Mononuclear cell (primary cell): ENCODE data around the gene AGO4. TPM values are rescaled to one million over a fixed set of nuclear protein-coding genes. Genes with fewer than 3 reads are reported as not detected.
A peak's percentile ranks its signal among the peaks of the same experiment; 100 is the strongest.
"Not testable (repeated sequence)": the region's sequence is repeated elsewhere in the genome, so short reads cannot be mapped to it uniquely, and the experiment has no call there.

Source experiments
- H3K27me3 ChIP-seq: 2 replicates; pipeline ENCODE4 v1.6.0; 2011; ENCODE audit warnings: low read length, control low read depth; ENCODE audit not compliant: insufficient read depth
- H3K4me1 ChIP-seq: 2 replicates; pipeline ENCODE4 v1.5.1; 2011; ENCODE audit warnings: mild to moderate bottlenecking, low read length, control low read depth; ENCODE audit not compliant: insufficient read depth
- H3K4me3 ChIP-seq: 2 replicates; pipeline ENCODE4 v1.5.1; 2011; ENCODE audit warnings: mild to moderate bottlenecking, low read length, moderate library complexity
- H3K9me3 ChIP-seq: 2 replicates; pipeline ENCODE4 v1.5.1; 2011; ENCODE audit warnings: low read depth, mild to moderate bottlenecking, control low read depth, low read length
- total RNA-seq: library from RNA; depleted of rRNA; stranded (reverse); fragments of >200 nt; gene quantifications from one replicate; pipeline ENCODE4 v1.2.3, GENCODE V29; 2012

Gene AGO4
- total RNA-seq, 1 donor: 22.2 TPM

DNA sequence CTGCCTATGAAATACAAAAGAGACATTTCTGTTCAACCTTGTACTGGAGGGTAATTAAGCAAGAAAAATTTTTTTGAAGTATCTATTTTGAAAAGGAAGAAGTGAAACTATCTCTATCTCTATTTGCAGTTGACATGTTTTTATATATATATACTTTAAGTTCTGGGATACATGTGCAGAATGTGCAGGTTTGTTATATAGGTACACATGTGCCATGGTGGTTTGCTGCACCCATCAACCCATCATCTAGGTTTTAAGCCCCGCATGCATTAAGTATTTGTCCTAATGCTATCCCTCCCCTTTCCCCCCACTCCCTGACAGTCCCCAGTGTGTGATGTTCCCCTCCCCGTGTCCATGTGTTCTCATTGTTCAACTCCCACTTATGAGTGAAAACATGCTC is 9.8 kb upstream of the AGO4 start:
- not testable (repeated sequence) for H3K9me3 ChIP-seq, H3K27me3 ChIP-seq, H3K4me3 ChIP-seq
- peaks cover 57% of the 10 kb centered on the region for H3K4me1 ChIP-seq

GRCh38 chr1:35800167-35800887 is 7.5 kb upstream of the AGO4 start:
- not testable (repeated sequence) for H3K4me3 ChIP-seq, H3K27me3 ChIP-seq, H3K9me3 ChIP-seq
- peaks cover 80% of the 10 kb centered on the region for H3K4me1 ChIP-seq

- Histone ChIP-seq H3K4me1 (peaks cover 76% of the 10 kb centered on the region), H3K27me3 (no peaks in the 10 kb centered on the region), H3K9me3 (no peaks in the 10 kb centered on the region), H3K4me3 (peak overlapping the region; percentile 84)
These were observed 766 bp downstream of the AGO4 start for GRCh38 chr1:35808450-35809113.

- Histone ChIP-seq H3K9me3 (no peaks in the 10 kb centered on the region), H3K4me3 (peak overlapping the region; percentile 84), H3K27me3 (no peaks in the 10 kb centered on the region)
These were observed 1.6 kb downstream of the AGO4 start for GRCh38 chr1:35809114-35810095.

GRCh38 chr1:35810096-35810881 is 2.5 kb downstream of the AGO4 start:
- Histone ChIP-seq H3K4me1 (peaks cover 64% of the 10 kb centered on the region), H3K4me3 (peak overlapping the region; percentile 17)

More at GRCh38 chr1:35809114-35810095, 1.6 kb downstream of the AGO4 start:
- H3K4me1 ChIP-seq: peaks cover 73% of the 10 kb centered on the region

DNA sequence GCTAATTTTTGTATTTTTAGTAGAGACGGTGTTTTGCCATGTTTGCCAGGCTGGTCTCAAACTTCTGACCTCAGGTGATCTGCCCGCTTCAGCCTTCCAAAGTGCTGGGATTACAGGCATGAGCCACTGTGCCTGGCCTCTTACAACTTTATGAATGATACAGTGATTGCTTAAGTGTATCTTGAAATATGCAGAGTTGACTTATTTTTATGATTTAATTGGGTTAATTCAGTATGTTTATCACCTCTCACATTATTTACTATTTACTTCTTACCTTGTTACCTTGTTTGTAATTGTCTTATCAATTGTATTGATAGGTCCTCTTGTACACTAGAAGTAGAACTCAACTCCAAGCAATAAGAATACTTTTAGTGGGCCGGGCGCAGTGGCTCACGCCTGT is 4.9 kb downstream of the AGO4 start:
- H3K4me3 ChIP-seq, H3K27me3 ChIP-seq, H3K9me3 ChIP-seq: not testable (repeated sequence)
- peaks cover 43% of the 10 kb centered on the region for H3K4me1 ChIP-seq

More at GRCh38 chr1:35810096-35810881, 2.5 kb downstream of the AGO4 start:
- H3K27me3 ChIP-seq: no peaks in the 10 kb centered on the region
- no peaks in the 10 kb centered on the region for H3K9me3 ChIP-seq

DNA sequence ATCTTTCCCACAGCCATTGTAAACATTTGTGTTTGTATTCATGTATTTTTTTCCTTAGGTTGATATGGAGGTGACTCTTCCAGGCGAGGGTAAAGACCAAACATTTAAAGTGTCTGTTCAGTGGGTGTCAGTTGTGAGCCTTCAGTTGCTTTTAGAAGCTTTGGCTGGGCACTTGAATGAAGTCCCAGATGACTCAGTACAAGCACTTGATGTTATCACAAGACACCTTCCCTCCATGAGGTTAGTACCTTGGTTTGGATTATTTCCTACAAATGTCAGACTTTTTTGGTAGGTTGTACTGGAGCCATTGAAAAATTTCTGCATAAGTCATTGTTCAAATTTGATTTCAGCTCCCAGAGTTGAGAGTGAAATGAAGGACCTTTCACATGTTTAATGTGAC is 17.4 kb downstream of the AGO4 start:
- peaks cover 3% of the 10 kb centered on the region for H3K4me1 ChIP-seq
- H3K4me3 ChIP-seq: no peak overlapping the region
- H3K9me3 ChIP-seq: no peaks in the 10 kb centered on the region
- H3K27me3 ChIP-seq: no peaks in the 10 kb centered on the region

- Histone ChIP-seq H3K27me3 (no peaks in the 10 kb centered on the region), H3K4me3 (no peak overlapping the region), H3K9me3 (no peaks in the 10 kb centered on the region), H3K4me1 (peaks cover 2% of the 10 kb centered on the region)
These were observed 24.6 kb downstream of the AGO4 start for GRCh38 chr1:35832276-35832905.

DNA sequence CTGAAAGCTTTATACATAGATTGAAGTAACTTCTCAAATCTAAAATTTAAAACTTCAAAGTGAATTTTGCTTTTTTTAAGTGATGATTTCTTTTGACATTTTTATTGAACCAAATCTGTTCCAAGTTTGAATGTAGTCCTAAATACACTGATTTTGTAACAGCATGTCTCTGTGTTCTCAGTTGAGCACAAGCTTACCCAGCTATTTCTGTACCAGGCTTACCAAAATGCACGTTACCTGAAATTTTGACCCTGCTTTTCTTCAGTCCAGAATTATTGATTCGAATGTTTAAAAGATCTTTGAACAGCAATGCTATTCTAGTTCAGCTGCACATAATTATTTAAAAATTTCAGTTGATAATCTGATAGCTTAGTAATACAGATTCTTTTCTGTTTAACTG is 25.6 kb downstream of the AGO4 start:
- Histone ChIP-seq H3K4me3 (no peak overlapping the region), H3K9me3 (no peaks in the 10 kb centered on the region), H3K27me3 (no peaks in the 10 kb centered on the region), H3K4me1 (peaks cover 12% of the 10 kb centered on the region)

- Histone ChIP-seq H3K4me3 (no peak overlapping the region), H3K9me3 (no peaks in the 10 kb centered on the region), H3K4me1 (peaks cover 20% of the 10 kb centered on the region), H3K27me3 (no peaks in the 10 kb centered on the region)
These were observed 26.4 kb downstream of the AGO4 start for GRCh38 chr1:35834218-35834617.

DNA sequence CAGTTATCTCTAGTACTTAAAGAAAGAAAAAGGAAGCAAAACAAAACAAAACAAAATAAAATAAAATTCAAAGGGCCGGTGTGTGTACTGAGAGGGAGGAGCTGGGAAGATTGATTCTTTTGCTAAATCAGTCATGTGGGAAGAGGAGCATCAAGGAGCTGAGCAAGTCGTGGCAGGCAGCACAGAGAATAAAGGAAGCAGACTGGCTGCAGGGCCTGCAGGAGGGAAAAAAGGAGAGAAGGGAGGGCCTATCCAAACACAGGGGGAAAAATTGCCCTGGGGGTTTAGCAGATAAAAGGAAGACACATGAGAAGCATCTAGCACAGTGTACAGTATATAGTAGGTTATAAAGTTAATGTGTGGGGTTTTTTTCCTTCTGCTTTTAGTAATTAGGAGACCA is 27.6 kb downstream of the AGO4 start:
- Histone ChIP-seq H3K4me1 (peaks cover 20% of the 10 kb centered on the region), H3K27me3 (no peaks in the 10 kb centered on the region)

DNA sequence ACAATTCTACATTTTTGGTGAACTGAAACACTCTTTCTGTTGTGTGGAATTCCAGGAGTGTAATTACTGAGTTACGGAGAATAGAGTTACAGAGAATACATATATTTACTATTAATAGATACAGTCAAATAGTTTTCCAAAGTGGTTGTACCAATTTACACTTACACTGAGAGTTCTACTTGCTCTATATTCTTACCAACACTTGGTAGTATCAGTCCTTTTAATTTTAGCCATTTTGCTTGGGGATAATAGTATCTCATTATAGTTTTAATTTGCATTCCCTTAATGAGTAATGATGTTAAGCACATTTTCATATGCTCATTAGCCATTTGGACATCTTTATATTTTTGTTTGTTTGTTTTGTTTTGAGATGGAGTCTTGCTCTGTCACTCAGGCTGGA is 28.9 kb downstream of the AGO4 start:
- Histone ChIP-seq H3K4me1 (peaks cover 20% of the 10 kb centered on the region), H3K9me3 (no peaks in the 10 kb centered on the region), H3K4me3 (no peak overlapping the region), H3K27me3 (no peaks in the 10 kb centered on the region)

More for the DNA sequence above, 27.6 kb downstream of the AGO4 start:
- H3K9me3 ChIP-seq: no peaks in the 10 kb centered on the region
- H3K4me3 ChIP-seq: no peak overlapping the region

- H3K4me3 ChIP-seq: no peak overlapping the region
- H3K9me3 ChIP-seq: no peaks in the 10 kb centered on the region
- H3K4me1 ChIP-seq: peaks cover 20% of the 10 kb centered on the region
- H3K27me3 ChIP-seq: no peaks in the 10 kb centered on the region
These were observed 31.0 kb downstream of the AGO4 start for GRCh38 chr1:35838693-35839245.

DNA sequence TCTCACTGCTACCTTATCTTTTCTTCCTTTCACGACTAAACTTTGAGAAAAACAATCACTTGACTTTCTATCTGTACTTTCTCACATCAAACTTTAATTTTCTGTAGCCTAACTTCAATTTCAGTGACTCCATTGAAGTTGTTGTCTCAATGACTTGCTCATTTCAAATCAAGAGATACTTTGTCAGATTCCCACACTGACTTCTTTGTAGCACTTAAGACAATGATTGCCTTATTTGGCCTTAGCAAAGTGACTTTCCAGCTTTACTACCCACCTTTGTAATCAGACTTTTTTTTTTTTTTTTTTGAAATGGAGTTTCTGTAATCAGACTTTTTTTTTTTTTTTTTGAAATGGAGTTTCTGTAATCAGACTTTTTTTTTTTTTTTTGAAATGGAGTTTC is 37.0 kb downstream of the AGO4 start:
- Histone ChIP-seq H3K4me3 (no peak overlapping the region), H3K4me1 (peaks cover 11% of the 10 kb centered on the region), H3K27me3 (no peaks in the 10 kb centered on the region), H3K9me3 (no peaks in the 10 kb centered on the region)
